ENCODE measurements around the gene PRDM16.

DNA sequence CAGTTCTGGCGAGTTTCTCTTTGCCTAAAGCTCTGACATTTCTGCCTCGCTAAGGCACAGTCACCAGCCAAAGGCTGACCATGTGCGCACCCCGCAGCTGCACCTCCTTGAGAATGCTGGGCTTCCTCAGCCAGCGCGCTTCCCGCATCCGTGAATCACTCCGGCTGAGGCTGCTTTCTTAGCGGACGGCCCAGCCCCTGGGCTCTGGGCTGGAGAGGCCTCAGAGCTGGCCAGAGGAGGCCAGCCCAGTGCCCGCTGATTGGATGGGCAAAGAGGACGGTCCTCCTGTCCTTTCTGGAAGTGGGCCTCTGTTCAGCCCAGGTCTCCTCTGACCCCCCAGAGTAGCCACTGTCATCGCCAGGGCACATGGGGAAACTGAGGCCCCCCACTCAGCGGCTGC lies 56.1 kb downstream of the PRDM16 start:
- TF ChIP-seq, protein P1, sequence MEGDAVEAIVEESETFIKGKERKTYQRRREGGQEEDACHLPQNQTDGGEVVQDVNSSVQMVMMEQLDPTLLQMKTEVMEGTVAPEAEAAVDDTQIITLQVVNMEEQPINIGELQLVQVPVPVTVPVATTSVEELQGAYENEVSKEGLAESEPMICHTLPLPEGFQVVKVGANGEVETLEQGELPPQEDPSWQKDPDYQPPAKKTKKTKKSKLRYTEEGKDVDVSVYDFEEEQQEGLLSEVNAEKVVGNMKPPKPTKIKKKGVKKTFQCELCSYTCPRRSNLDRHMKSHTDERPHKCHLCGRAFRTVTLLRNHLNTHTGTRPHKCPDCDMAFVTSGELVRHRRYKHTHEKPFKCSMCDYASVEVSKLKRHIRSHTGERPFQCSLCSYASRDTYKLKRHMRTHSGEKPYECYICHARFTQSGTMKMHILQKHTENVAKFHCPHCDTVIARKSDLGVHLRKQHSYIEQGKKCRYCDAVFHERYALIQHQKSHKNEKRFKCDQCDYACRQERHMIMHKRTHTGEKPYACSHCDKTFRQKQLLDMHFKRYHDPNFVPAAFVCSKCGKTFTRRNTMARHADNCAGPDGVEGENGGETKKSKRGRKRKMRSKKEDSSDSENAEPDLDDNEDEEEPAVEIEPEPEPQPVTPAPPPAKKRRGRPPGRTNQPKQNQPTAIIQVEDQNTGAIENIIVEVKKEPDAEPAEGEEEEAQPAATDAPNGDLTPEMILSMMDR (optimal IDR thresholded peaks at IDR 0.05 in 1 of 3, IDR thresholded peaks at IDR 0.05 in 1 of 3, conservative IDR thresholded peaks at IDR 0.05 in 1 of 3; ENCODE audit: extremely low read depth in 1 of 3, insufficient read depth in 2 of 3, low read length in 3 of 3) = no peak
- TF ChIP-seq EZH2 (IDR thresholded peaks at IDR 0.05; ENCODE audit: low read length) = no peak
